ENCODE data around the gene ABCC6.
"Not testable (repeated sequence)": the region's sequence is repeated elsewhere in the genome, so short reads cannot be mapped to it uniquely, and the experiment has no call there.

Gene ABCC6

DNA sequence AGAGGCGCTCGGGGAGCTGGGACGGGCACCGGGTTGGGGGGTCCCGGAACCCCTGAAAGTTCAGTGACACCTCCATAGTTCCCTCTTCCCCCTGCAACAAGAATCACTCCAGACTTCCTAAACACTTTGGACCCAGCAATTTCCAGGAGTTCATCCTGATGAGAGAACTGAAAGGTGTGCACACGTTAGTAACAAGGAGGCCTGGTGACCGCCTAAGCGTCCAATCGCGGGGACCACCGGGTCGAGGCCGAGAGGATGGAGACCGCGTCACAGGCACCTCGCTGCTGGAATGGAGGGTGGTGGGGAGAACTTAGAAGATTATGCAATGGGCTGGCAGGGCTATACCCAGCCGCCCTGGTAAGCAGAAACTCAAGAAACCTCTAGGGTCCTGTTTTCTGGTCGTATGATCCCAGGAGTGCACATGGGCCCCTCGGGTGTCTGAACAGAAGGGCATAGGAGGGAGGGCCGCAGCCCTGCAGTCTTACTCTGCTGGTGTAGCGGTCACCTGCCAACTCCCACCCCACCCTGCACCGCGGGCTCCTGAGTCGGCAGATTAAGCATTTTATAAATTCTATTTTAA is 458 bp upstream of the ABCC6 start:
- H3K9me3 ChIP-seq (ENCODE audit: control insufficient read depth, low read length); H3K36me3 ChIP-seq (ENCODE audit: control insufficient read depth, insufficient read depth, low read length); H3K27me3 ChIP-seq (replicated peaks; ENCODE audit: control insufficient read depth, insufficient read depth, low read length, poor library complexity, severe bottlenecking); H3K27ac ChIP-seq (ENCODE audit: insufficient read depth, low read length, poor library complexity, severe bottlenecking); H3K4me3 ChIP-seq (ENCODE audit: insufficient read depth, low read depth, low read length, poor library complexity, severe bottlenecking); DNase-seq; H3K4me1 ChIP-seq (ENCODE audit: control insufficient read depth, insufficient read depth, low read length, poor library complexity, severe bottlenecking): not testable (repeated sequence)

DNA sequence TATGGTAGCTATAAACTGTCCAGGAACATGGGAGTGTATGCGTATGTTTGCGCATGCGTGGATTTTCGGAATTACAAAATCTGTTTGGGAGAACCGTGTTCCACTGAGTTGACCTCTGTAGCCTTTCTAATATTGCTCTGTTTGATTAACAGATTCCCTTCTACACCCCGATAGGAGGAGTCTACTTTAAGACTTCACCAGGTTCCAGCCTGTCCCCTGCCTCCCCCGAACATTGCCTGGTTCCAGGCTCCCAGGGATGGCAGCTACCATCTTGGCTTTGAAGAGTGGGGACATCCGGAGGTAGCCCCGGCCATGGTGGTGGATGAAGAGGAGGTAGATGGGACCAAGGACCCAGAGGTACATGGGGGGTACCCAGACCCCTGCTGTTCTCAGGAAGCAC is 1.9 kb downstream of the ABCC6 start:
- H3K27ac ChIP-seq (ENCODE audit: insufficient read depth, low read length, poor library complexity, severe bottlenecking); DNase-seq; H3K4me1 ChIP-seq (ENCODE audit: control insufficient read depth, insufficient read depth, low read length, poor library complexity, severe bottlenecking); H3K36me3 ChIP-seq (ENCODE audit: control insufficient read depth, insufficient read depth, low read length); H3K4me3 ChIP-seq (ENCODE audit: insufficient read depth, low read depth, low read length, poor library complexity, severe bottlenecking); H3K27me3 ChIP-seq (replicated peaks; ENCODE audit: control insufficient read depth, insufficient read depth, low read length, poor library complexity, severe bottlenecking); H3K9me3 ChIP-seq (ENCODE audit: control insufficient read depth, low read length): not testable (repeated sequence)

GRCh38 chr16:16220449-16220848 is 2.8 kb downstream of the ABCC6 start:
- not testable (repeated sequence) for H3K4me3 ChIP-seq (ENCODE audit: insufficient read depth, low read depth, low read length, poor library complexity, severe bottlenecking); H3K36me3 ChIP-seq (ENCODE audit: control insufficient read depth, insufficient read depth, low read length); DNase-seq; H3K27ac ChIP-seq (ENCODE audit: insufficient read depth, low read length, poor library complexity, severe bottlenecking); H3K4me1 ChIP-seq (ENCODE audit: control insufficient read depth, insufficient read depth, low read length, poor library complexity, severe bottlenecking); H3K9me3 ChIP-seq (ENCODE audit: control insufficient read depth, low read length); H3K27me3 ChIP-seq (replicated peaks; ENCODE audit: control insufficient read depth, insufficient read depth, low read length, poor library complexity, severe bottlenecking)

DNA sequence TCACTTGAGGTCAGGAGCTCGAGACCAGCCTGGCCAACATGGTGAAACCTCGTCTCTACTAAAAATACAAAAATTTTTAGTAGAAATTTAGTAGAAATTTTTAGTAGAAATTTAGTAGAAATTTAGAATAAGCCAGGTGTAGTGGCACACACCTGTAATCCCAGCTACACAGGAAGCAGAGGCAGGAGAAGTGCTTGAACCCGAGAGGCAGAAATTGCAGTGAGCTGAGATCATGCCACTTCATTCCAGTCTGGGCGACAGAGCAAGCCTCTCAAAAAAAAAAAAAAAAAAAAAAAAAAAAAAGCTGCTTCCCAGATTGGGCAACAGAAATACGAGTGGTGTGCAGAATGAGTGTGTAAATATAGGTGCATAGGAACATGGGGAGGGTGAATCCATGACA is 4.5 kb downstream of the ABCC6 start:
- H3K9me3 ChIP-seq (ENCODE audit: control insufficient read depth, low read length); H3K36me3 ChIP-seq (ENCODE audit: control insufficient read depth, insufficient read depth, low read length); DNase-seq; H3K27ac ChIP-seq (ENCODE audit: insufficient read depth, low read length, poor library complexity, severe bottlenecking); H3K4me3 ChIP-seq (ENCODE audit: insufficient read depth, low read depth, low read length, poor library complexity, severe bottlenecking); H3K4me1 ChIP-seq (ENCODE audit: control insufficient read depth, insufficient read depth, low read length, poor library complexity, severe bottlenecking); H3K27me3 ChIP-seq (replicated peaks; ENCODE audit: control insufficient read depth, insufficient read depth, low read length, poor library complexity, severe bottlenecking): not testable (repeated sequence)

GRCh38 chr16:16218349-16218748 is 4.9 kb downstream of the ABCC6 start:
- not testable (repeated sequence) for H3K4me1 ChIP-seq (ENCODE audit: control insufficient read depth, insufficient read depth, low read length, poor library complexity, severe bottlenecking); H3K4me3 ChIP-seq (ENCODE audit: insufficient read depth, low read depth, low read length, poor library complexity, severe bottlenecking); H3K36me3 ChIP-seq (ENCODE audit: control insufficient read depth, insufficient read depth, low read length); DNase-seq; H3K9me3 ChIP-seq (ENCODE audit: control insufficient read depth, low read length); H3K27ac ChIP-seq (ENCODE audit: insufficient read depth, low read length, poor library complexity, severe bottlenecking); H3K27me3 ChIP-seq (replicated peaks; ENCODE audit: control insufficient read depth, insufficient read depth, low read length, poor library complexity, severe bottlenecking)

- not testable (repeated sequence) for DNase-seq; H3K4me1 ChIP-seq (ENCODE audit: control insufficient read depth, insufficient read depth, low read length, poor library complexity, severe bottlenecking); H3K9me3 ChIP-seq (ENCODE audit: control insufficient read depth, low read length); H3K36me3 ChIP-seq (ENCODE audit: control insufficient read depth, insufficient read depth, low read length); H3K27ac ChIP-seq (ENCODE audit: insufficient read depth, low read length, poor library complexity, severe bottlenecking); H3K4me3 ChIP-seq (ENCODE audit: insufficient read depth, low read depth, low read length, poor library complexity, severe bottlenecking); H3K27me3 ChIP-seq (replicated peaks; ENCODE audit: control insufficient read depth, insufficient read depth, low read length, poor library complexity, severe bottlenecking)
Observed at GRCh38 chr16:16213863-16214293, 9.4 kb downstream of the ABCC6 start.

GRCh38 chr16:16211404-16211803 is 11.9 kb downstream of the ABCC6 start:
- DNase-seq; H3K27ac ChIP-seq (ENCODE audit: insufficient read depth, low read length, poor library complexity, severe bottlenecking); H3K9me3 ChIP-seq (ENCODE audit: control insufficient read depth, low read length); H3K4me3 ChIP-seq (ENCODE audit: insufficient read depth, low read depth, low read length, poor library complexity, severe bottlenecking); H3K36me3 ChIP-seq (ENCODE audit: control insufficient read depth, insufficient read depth, low read length); H3K27me3 ChIP-seq (replicated peaks; ENCODE audit: control insufficient read depth, insufficient read depth, low read length, poor library complexity, severe bottlenecking); H3K4me1 ChIP-seq (ENCODE audit: control insufficient read depth, insufficient read depth, low read length, poor library complexity, severe bottlenecking): not testable (repeated sequence)

GRCh38 chr16:16208461-16208860 is 14.8 kb downstream of the ABCC6 start:
- H3K9me3 ChIP-seq (ENCODE audit: control insufficient read depth, low read length); H3K4me1 ChIP-seq (ENCODE audit: control insufficient read depth, insufficient read depth, low read length, poor library complexity, severe bottlenecking); DNase-seq; H3K36me3 ChIP-seq (ENCODE audit: control insufficient read depth, insufficient read depth, low read length); H3K4me3 ChIP-seq (ENCODE audit: insufficient read depth, low read depth, low read length, poor library complexity, severe bottlenecking); H3K27me3 ChIP-seq (replicated peaks; ENCODE audit: control insufficient read depth, insufficient read depth, low read length, poor library complexity, severe bottlenecking); H3K27ac ChIP-seq (ENCODE audit: insufficient read depth, low read length, poor library complexity, severe bottlenecking): not testable (repeated sequence)

DNA sequence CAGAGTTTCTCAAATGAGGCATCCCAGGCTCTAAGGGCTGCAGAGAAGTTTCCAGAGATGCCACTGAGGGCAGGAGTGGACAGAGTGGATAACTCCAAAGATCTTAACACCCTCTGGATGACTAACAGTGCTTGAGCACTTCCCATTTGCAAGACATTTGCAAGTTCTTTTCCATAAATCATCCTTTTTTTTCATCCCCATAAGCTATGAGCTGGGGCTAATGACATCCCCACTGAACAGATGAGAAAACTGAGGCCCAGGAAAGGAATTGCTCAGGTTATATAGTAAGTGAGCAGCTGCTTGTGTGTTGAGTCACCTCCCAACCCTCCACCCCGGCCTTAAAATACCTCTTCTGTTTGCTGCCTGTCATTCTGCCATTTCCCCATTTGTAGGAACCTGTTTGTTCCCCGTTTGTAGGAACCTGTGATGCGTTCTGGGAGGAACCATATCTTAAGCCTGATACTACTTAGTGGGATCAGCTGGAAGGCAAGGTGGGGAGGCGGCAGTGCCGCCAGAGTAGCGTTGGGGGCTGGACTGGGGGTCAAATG is 15.4 kb downstream of the ABCC6 start:
- not testable (repeated sequence) for H3K4me1 ChIP-seq (ENCODE audit: control insufficient read depth, insufficient read depth, low read length, poor library complexity, severe bottlenecking); H3K4me3 ChIP-seq (ENCODE audit: insufficient read depth, low read depth, low read length, poor library complexity, severe bottlenecking)

DNA sequence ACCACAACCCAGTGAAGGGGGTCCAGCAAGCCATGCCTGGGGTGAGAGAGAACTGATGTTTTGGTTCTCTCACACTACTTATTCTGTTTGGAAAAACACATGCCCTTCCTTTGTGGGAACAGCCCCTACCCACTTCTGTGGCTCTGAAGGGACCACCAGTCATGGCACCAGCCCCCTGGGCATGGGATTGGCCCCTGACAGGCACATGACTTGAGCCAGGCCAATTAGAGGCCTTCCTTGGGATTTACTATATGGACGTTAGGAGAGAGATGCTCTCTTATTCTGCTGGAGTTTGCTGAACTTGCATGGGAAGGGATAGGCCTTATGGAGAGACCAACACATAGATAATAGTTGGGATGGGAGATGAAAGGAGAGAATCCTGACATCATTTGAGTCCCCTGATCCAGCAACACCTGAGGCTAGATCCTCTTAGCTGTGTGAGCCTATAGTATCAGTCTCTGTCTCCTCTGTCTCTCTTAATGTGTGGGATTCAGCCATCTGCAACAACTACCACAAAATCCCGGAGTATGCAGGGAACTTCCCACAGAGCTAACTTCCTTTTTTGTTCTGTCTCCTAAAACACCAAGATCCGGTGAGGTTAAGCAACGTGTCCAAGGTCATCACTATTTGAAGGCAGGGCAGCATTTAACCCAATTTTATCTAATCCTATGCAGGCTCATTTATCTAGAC is 16.1 kb downstream of the ABCC6 start:
- not testable (repeated sequence) for H3K27me3 ChIP-seq (replicated peaks; ENCODE audit: control insufficient read depth, insufficient read depth, low read length, poor library complexity, severe bottlenecking); H3K4me3 ChIP-seq (ENCODE audit: insufficient read depth, low read depth, low read length, poor library complexity, severe bottlenecking); H3K36me3 ChIP-seq (ENCODE audit: control insufficient read depth, insufficient read depth, low read length); H3K4me1 ChIP-seq (ENCODE audit: control insufficient read depth, insufficient read depth, low read length, poor library complexity, severe bottlenecking); H3K9me3 ChIP-seq (ENCODE audit: control insufficient read depth, low read length); H3K27ac ChIP-seq (ENCODE audit: insufficient read depth, low read length, poor library complexity, severe bottlenecking); DNase-seq

More for the DNA sequence above, 15.4 kb downstream of the ABCC6 start:
- H3K27ac ChIP-seq (ENCODE audit: insufficient read depth, low read length, poor library complexity, severe bottlenecking); DNase-seq; H3K9me3 ChIP-seq (ENCODE audit: control insufficient read depth, low read length); H3K27me3 ChIP-seq (replicated peaks; ENCODE audit: control insufficient read depth, insufficient read depth, low read length, poor library complexity, severe bottlenecking); H3K36me3 ChIP-seq (ENCODE audit: control insufficient read depth, insufficient read depth, low read length): not testable (repeated sequence)
